ENCODE results near the gene JAKMIP1.

JAKMIP1 gene

DNA sequence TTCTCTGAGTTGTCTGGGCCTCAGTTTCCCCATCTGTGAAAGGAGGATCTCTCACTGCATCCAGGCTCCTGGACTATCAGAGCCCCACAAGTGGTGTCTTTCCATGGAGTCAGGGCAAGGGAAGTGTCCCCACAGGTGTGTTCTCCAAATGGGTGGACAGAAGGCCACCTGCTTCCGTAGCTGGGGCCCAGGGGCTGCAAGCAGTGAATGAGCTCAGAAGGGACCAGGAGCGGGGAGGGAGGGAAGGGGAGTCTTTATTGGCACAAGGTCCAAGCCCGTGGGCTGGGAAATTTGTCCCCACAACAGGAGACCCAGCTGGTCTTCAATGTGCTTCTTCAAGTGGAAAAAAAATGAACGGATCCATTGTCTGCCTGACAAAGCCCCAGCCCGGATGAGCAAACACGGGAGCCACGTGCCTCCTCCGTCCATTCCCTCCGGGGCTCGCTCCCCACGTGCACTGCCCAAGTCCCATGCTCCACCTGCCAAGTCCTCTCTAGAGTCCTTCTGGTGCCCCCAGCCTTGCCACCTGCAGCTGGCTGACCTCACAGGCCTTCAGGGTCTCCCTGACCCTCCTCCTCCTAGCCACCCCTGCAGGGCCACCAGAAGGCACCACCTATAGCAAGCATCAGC, 72.0 kb downstream of the JAKMIP1 start:
- DNase-seq (ENCODE audit: extremely low read depth, low read depth): no peak
- no peak for TF ChIP-seq CTCF (IDR thresholded peaks at IDR 0.05; ENCODE audit: low read depth, low read length)

DNA sequence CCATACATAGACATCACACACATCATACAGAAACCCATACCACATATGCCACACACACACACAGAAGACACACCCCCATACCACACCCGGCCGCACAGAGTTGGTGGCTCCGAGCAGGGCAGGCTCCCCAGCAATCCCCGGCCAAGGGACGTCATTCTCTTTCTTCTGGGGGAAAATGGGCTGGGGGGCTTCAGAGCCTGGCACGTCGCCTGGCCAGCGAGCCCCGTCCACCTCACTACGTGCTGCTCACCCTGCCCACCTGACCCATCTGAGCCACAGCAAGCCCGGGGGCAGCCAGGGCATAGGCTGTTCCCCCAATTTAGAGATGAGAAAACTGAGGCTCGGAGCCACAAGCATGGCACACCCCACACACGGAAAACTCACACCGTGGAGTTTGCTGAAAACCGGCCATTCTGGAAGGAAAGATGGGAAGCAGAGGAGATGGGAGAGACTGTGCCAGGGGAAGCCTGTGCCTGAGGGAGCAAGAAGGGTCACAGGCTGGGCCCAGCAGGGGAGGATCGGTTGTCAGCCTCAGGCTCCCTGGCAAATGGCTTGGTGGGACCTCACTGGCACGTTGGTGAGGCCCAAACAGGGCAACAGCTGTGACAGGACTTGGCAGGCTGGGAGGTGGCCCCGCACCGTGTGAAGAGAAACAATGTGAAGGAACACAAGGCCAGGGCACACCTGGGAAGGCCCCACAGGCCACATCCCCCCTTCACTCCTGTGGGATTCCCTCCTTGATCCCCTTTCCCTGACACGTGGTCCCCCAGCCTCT, 73.2 kb downstream of the JAKMIP1 start:
- TF ChIP-seq CTCF (IDR thresholded peaks at IDR 0.05; ENCODE audit: low read depth, low read length): no peak
- no peak for DNase-seq (ENCODE audit: extremely low read depth, low read depth)

- TF ChIP-seq CTCF (IDR thresholded peaks at IDR 0.05; ENCODE audit: low read depth, low read length): no peak
Observed at GRCh38 chr4:6125103-6125651, 75.2 kb downstream of the JAKMIP1 start.

DNA sequence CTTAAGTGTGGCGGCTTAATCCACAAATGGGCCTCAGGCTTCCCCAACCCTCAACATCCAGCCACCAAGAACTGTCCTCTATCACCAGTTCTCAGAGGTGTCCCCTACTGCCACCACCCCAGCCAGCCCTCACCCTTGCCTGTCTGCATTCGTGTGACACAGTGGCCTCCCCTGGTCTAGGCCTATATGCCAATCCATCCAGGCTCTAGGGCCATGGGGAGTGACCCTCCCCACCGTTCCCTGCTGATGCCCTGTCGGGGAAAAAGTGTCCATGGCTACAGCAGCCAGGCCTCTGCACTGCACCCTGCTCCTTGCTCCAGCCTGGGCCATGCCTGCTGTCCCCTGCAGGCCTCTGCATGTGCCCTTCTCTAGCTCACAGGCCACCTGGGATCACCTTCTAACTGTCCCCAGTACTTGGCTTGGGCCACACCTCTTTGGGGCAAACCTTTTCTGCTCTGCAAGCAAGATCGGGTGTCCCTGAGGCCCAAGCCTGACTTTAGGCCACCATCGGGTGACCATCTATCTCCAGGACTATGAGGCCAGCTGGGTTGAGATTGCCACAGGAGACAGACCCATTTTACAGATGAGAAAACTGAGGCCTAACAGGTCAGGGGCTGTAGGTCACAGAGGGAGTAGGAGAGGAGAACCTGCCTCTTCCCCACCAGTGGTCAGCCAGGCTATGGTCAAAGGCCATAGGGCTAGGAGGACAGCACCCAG, 75.8 kb downstream of the JAKMIP1 start:
- TF ChIP-seq CTCF (IDR thresholded peaks at IDR 0.05; ENCODE audit: low read depth, low read length): no peak
- DNase-seq (ENCODE audit: extremely low read depth, low read depth): no peak

More at GRCh38 chr4:6125103-6125651, 75.2 kb downstream of the JAKMIP1 start:
- DNase-seq (ENCODE audit: extremely low read depth, low read depth): no peak

DNA sequence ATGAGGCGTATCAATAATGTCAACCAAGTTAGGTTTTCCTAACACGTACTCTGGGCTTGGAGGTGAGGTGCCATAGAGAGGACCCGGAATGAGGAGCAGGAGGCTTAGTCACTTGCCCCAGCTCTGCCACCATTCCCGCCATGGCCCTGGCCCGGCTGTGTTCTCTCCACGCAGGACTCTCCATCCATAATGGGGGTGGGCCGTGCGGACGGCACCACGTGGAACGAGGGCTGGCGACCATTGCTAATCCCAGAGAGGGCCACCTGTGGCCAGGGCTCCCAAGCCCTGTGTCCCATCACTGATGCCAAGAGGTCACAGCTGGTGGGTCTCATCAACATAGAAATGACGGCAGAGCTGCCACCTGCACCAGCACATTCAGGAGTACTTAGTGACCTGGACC, 76.4 kb downstream of the JAKMIP1 start:
- no peak for TF ChIP-seq CTCF (IDR thresholded peaks at IDR 0.05; ENCODE audit: low read depth, low read length)
- DNase-seq (ENCODE audit: extremely low read depth, low read depth): no peak

DNA sequence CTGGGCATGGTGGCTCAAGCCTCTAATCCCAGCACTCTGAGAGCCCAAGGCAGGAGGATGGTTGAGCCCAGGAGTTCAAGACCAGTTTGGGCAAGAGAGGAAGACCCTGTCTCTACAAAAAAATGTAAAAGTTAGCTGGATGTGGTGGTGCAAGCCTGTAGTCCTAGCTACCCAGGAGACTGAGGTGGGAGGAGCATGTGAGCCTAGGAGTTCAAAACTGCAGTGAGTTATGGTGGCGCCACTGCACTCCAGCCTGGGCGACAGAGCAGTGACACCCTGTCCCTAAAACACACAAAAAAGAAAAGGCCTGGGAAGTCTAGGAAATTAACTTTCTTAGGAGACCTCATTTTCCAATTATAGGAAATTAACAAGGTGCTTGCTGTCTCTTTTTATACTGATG, 76.8 kb downstream of the JAKMIP1 start:
- no peak for DNase-seq (ENCODE audit: extremely low read depth, low read depth)
- TF ChIP-seq CTCF (IDR thresholded peaks at IDR 0.05; ENCODE audit: low read depth, low read length): no peak
